NB4 (cell line): ENCODE data around the gene TCHHL1.

Experiments used
- CTCF ChIP-seq: IDR thresholded peaks from one replicate; pipeline ENCODE4 v1.5.1; 2012; ENCODE audit warnings: low read depth, low read length
- MAX ChIP-seq: IDR thresholded peaks from 2 replicates; pipeline ENCODE4 v1.6.1; 2011; ENCODE audit warnings: low read depth, low read length
- POLR2A ChIP-seq: IDR thresholded peaks from 2 replicates; pipeline ENCODE4 v1.6.1; 2011; ENCODE audit warnings: mild to moderate bottlenecking; ENCODE audit not compliant: insufficient read length; ENCODE audit errors: extremely low read depth

GRCh38 chr1:152072311-152072710 is 16.6 kb downstream of the TCHHL1 start:
- TF ChIP-seq CTCF, result no peak
- TF ChIP-seq POLR2A, result no peak
- no peak for TF ChIP-seq MAX
